ENCODE measurements around the gene GOLGA6L10. TPM values are rescaled to one million over a fixed set of nuclear protein-coding genes. Genes with fewer than 3 reads are reported as not detected.
"Not testable (repeated sequence)": the region's sequence is repeated elsewhere in the genome, so short reads cannot be mapped to it uniquely, and the experiment has no call there.

The GOLGA6L10 gene
- total RNA-seq, 1 experiment from 2014 or later = 2.0 TPM

DNA sequence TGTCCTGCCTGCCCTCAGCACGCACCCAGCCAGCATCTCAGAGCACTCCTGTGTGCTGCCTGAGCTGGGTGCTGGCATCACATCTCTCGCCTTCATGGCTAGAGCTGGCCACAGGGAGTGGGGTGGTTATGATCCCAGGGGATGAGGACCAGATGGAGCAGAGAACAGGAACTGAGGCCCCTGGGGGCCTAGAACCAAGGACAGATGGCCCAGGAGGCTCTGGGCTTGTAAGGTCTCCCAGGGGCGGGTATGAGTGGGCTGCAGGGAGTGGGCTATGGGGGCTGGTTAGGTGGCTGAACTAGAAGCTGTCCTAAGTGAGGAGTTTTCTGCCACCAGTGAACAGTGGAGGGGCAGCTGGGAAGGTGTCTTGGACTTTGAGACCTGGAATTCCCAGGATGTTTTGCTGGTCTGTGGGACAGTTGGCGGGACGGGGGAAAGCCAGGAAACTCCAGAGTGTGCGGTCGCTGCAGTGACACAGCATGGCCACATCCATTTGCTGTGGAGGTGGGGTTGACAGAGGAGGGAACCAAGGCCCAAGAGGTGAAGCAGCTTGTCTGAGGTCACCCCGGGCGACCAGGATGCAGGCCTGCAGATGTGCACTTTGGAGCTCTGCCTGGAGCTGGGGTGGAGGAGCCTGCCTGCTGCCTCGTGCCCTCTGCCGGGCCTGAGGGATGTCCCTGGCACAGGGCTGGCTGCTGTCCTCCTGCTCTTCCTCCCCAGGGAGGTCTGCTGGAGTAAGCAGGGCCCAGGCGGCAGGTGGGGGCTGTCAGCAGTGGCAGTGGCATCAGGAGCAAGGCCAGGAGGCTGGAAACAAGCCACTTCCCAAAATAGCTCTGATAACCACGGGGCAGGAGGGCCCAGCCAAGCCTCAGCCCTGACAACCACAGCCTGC, 16.3 kb downstream of the GOLGA6L10 start:
- not testable (repeated sequence) for H3K4me1 Mint-ChIP-seq; H3K14ac ChIP-seq (ENCODE audit: insufficient read depth, low read length); H3K27me3 ChIP-seq (ENCODE audit: insufficient read depth, low read length); H3K79me2 ChIP-seq (ENCODE audit: insufficient read depth, low read length); H2BK120ac ChIP-seq (ENCODE audit: low read depth, low read length, poor library complexity, severe bottlenecking); H3T11ph ChIP-seq (ENCODE audit: low read length); H3K18ac ChIP-seq (ENCODE audit: insufficient read length, low read depth, low read length); H2AK5ac ChIP-seq (ENCODE audit: insufficient read length, low read length); H4K5ac ChIP-seq (ENCODE audit: insufficient read length, low read depth, low read length); H3K9me3 ChIP-seq (ENCODE audit: control insufficient read depth, low read depth, low read length); H3K36me3 Mint-ChIP-seq (ENCODE audit: insufficient read depth in 1 of 3, low read depth in 3 of 3); H3K4me3 Mint-ChIP-seq; H3K23me2 ChIP-seq (ENCODE audit: insufficient read length, low read depth, low read length, poor library complexity, severe bottlenecking); H3K79me1 ChIP-seq (ENCODE audit: insufficient read depth, low read depth, low read length, poor library complexity, severe bottlenecking); H3K56ac ChIP-seq (ENCODE audit: insufficient read length, low read depth, low read length); H3K4me1 ChIP-seq (ENCODE audit: insufficient read depth, low read length); H2BK15ac ChIP-seq (ENCODE audit: low read depth, low read length); H3K4me2 ChIP-seq (ENCODE audit: insufficient read depth, insufficient read length, low read length); H4K8ac ChIP-seq (replicated peaks; ENCODE audit: insufficient read length, low read depth, low read length); H2BK20ac ChIP-seq (ENCODE audit: low read depth, low read length, poor library complexity, severe bottlenecking); H2BK12ac ChIP-seq (ENCODE audit: insufficient read length, low read depth, low read length); H3K27me3 Mint-ChIP-seq (ENCODE audit: low read depth); H4K20me1 ChIP-seq (ENCODE audit: control insufficient read depth, insufficient read depth, insufficient read length); H3K9ac ChIP-seq (ENCODE audit: extremely low read depth, insufficient read length, low read length); H2BK5ac ChIP-seq (ENCODE audit: insufficient read length, low read length); H3K4ac ChIP-seq (ENCODE audit: low read depth, low read length); H2AFZ ChIP-seq (ENCODE audit: low read length); H3K27ac ChIP-seq (ENCODE audit: insufficient read length, low read depth, low read length); H3K23ac ChIP-seq (ENCODE audit: insufficient read length, low read depth, low read length); H3K9me3 Mint-ChIP-seq; H4K91ac ChIP-seq (ENCODE audit: insufficient read length, low read depth, low read length)
- peak overlapping the region in 1 of 3 experiments; percentile 62; a peak in 1 of 7 replicates for H3K27ac Mint-ChIP-seq
- no CpG with 5 or more reads among the region's 13 CpGs for WGBS (ENCODE audit: extremely low coverage, insufficient read length, low lambda C conversion rate)
- DNase-seq = peak; percentile 25

DNA sequence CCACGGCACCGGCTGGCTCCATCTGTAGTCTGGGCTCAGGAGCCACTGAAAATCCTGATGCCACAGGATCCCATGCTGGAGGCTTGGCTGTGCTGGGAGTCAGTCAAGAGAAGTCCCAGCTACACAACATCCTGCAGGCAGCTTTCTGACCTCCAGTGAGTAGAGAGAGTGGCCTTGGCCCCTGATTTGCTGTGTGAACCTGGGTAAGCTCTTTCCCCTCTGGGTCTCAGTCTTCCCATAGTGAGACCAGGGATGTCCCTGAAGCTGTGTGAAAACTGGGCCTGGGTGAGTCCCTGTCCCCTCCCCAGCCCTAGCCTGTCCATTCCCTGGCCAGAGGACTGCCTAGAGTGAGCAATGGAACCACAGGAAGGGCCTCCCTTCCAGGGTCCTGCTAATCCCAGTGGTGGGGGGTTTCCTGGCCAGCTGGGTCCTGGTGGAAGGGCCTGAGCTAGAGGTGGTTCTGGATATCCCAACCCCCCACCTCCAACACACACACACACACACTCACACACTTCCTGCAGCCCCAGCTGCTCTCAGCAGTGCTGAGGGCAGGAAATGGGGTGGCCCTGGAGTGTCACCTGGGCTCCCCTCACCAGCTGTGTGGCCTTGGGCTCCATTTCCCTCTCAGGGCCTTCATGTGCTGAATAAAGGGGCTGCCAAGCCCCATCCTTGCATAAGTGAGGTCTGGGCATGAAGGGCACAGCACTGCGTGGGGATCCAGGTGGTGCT, 17.5 kb downstream of the GOLGA6L10 start:
- not testable (repeated sequence) for H2AK5ac ChIP-seq (ENCODE audit: insufficient read length, low read length); H3K27ac ChIP-seq (ENCODE audit: insufficient read length, low read depth, low read length); H2BK20ac ChIP-seq (ENCODE audit: low read depth, low read length, poor library complexity, severe bottlenecking); H3K4me1 ChIP-seq (ENCODE audit: insufficient read depth, low read length); H3K36me3 Mint-ChIP-seq (ENCODE audit: insufficient read depth in 1 of 3, low read depth in 3 of 3); H3K9me3 Mint-ChIP-seq; H3K9ac ChIP-seq (ENCODE audit: extremely low read depth, insufficient read length, low read length); H3K27ac Mint-ChIP-seq; H3K4ac ChIP-seq (ENCODE audit: low read depth, low read length); H2BK120ac ChIP-seq (ENCODE audit: low read depth, low read length, poor library complexity, severe bottlenecking); H2AFZ ChIP-seq (ENCODE audit: low read length); H4K8ac ChIP-seq (replicated peaks; ENCODE audit: insufficient read length, low read depth, low read length); H3K4me1 Mint-ChIP-seq; H3K23ac ChIP-seq (ENCODE audit: insufficient read length, low read depth, low read length); H3K18ac ChIP-seq (ENCODE audit: insufficient read length, low read depth, low read length); H2BK12ac ChIP-seq (ENCODE audit: insufficient read length, low read depth, low read length); H2BK5ac ChIP-seq (ENCODE audit: insufficient read length, low read length); H2BK15ac ChIP-seq (ENCODE audit: low read depth, low read length); H3K14ac ChIP-seq (ENCODE audit: insufficient read depth, low read length); H4K5ac ChIP-seq (ENCODE audit: insufficient read length, low read depth, low read length); H3K27me3 ChIP-seq (ENCODE audit: insufficient read depth, low read length); H3K23me2 ChIP-seq (ENCODE audit: insufficient read length, low read depth, low read length, poor library complexity, severe bottlenecking); H3K79me2 ChIP-seq (ENCODE audit: insufficient read depth, low read length); DNase-seq; H3K4me2 ChIP-seq (ENCODE audit: insufficient read depth, insufficient read length, low read length); H4K20me1 ChIP-seq (ENCODE audit: control insufficient read depth, insufficient read depth, insufficient read length); H3K4me3 Mint-ChIP-seq; H3K79me1 ChIP-seq (ENCODE audit: insufficient read depth, low read depth, low read length, poor library complexity, severe bottlenecking); H4K91ac ChIP-seq (ENCODE audit: insufficient read length, low read depth, low read length); H3K27me3 Mint-ChIP-seq (ENCODE audit: low read depth); H3K56ac ChIP-seq (ENCODE audit: insufficient read length, low read depth, low read length); H3T11ph ChIP-seq (ENCODE audit: low read length); H3K9me3 ChIP-seq (ENCODE audit: control insufficient read depth, low read depth, low read length)
- whole genome bisulfite sequencing (ENCODE audit: extremely low coverage, insufficient read length, low lambda C conversion rate) = no CpG with 5 or more reads among the region's 3 CpGs
